ENCODE results near the gene ZNF423. TPM values are rescaled to one million over a fixed set of nuclear protein-coding genes. Genes with fewer than 3 reads are reported as not detected.
A peak's percentile ranks its signal among the peaks of the same experiment; 100 is the strongest.

ZNF423 gene
- total and polyA plus RNA-seq, 2 of the 13 experiments (the other 11 are each of a cell fraction or from before 2014, with no cell fraction given), result 0.07 to 0.31 TPM

DNA sequence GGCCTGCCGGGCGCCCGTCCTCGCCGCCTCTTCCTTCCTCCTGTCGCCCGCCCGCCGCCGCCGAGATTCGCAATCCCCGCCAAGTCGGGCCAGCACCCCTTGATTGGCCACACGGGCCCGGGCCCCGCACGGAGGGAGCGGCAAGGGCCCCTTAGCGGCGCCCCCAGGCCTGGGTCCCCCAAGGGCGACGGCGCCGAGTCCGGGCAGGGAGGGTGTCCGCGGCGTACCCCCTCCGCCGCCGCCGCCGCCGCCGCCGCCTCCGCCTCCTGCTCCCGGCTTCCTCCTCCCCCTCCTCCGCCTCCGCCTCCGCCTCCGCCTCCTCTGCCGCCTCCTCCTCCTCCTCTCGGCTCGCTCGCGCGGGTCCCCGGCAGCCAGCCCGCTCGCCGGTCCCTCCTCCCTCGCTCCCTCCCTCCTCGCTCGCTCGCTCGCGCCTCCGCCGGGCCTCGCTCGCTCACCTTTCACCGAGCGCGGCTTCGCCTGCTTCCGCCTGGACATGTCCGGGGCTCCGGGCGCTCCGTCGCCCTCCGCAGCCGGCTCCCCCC is 561 bp downstream of the ZNF423 start (continued):
- TF ChIP-seq JUN (CRISPR knock-in tag; IDR thresholded peaks at IDR 0.05) (no peak), ZNF431 (CRISPR knock-in tag; IDR thresholded peaks at IDR 0.05; ENCODE audit: borderline replicate concordance, low read depth) (0 out of 2 replicates have a peak, but pooled peaks have one; percentile 49), ZNF296 (CRISPR knock-in tag; conservative IDR thresholded peaks at IDR 0.05) (no peak), RXRB (CRISPR knock-in tag; IDR thresholded peaks at IDR 0.05; ENCODE audit: borderline replicate concordance) (0 out of 2 replicates have a peak, but pooled peaks have one; percentile 46), ZNF839 (CRISPR knock-in tag; IDR thresholded peaks at IDR 0.05; ENCODE audit: borderline replicate concordance) (no peak; the same call in 1 of the 2 replicates), GABPA (IDR thresholded peaks at IDR 0.05; ENCODE audit: low read depth, low read length) (no peak), GABPA (CRISPR knock-in tag; IDR thresholded peaks at IDR 0.05; ENCODE audit: low read depth) (0 out of 2 replicates have a peak, but pooled peaks have one; percentile 8), ZNF350 (CRISPR knock-in tag; IDR thresholded peaks at IDR 0.05; ENCODE audit: borderline replicate concordance, low read depth) (no peak), RFX3 (CRISPR knock-in tag; IDR thresholded peaks at IDR 0.05) (no peak), ZKSCAN5 (CRISPR knock-in tag; IDR thresholded peaks at IDR 0.05) (no peak), RBFOX2 (IDR thresholded peaks at IDR 0.05; ENCODE audit: low read depth, low read length) (peak; percentile 31; the same call in 1 of the 2 replicates), CC2D1A (CRISPR knock-in tag; IDR thresholded peaks at IDR 0.05) (no peak), ZSCAN12 (CRISPR knock-in tag; IDR thresholded peaks at IDR 0.05) (no peak), ZNF256 (CRISPR knock-in tag; conservative IDR thresholded peaks at IDR 0.05) (no peak), ZNF335 (CRISPR knock-in tag; IDR thresholded peaks at IDR 0.05) (no peak), HMGXB4 (CRISPR knock-in tag; IDR thresholded peaks at IDR 0.05; ENCODE audit: borderline replicate concordance in 1 of 2, low read depth in 1 of 2) (peak; percentile 24 to 62; a peak in 2 of 4 replicates), CREB1 (IDR thresholded peaks at IDR 0.05) (no peak), CREB1 (CRISPR knock-in tag; IDR thresholded peaks at IDR 0.05) (no peak), KLF9 (CRISPR knock-in tag; IDR thresholded peaks at IDR 0.05; ENCODE audit: low read depth) (no peak)
- TF ChIP-seq, protein P1, sequence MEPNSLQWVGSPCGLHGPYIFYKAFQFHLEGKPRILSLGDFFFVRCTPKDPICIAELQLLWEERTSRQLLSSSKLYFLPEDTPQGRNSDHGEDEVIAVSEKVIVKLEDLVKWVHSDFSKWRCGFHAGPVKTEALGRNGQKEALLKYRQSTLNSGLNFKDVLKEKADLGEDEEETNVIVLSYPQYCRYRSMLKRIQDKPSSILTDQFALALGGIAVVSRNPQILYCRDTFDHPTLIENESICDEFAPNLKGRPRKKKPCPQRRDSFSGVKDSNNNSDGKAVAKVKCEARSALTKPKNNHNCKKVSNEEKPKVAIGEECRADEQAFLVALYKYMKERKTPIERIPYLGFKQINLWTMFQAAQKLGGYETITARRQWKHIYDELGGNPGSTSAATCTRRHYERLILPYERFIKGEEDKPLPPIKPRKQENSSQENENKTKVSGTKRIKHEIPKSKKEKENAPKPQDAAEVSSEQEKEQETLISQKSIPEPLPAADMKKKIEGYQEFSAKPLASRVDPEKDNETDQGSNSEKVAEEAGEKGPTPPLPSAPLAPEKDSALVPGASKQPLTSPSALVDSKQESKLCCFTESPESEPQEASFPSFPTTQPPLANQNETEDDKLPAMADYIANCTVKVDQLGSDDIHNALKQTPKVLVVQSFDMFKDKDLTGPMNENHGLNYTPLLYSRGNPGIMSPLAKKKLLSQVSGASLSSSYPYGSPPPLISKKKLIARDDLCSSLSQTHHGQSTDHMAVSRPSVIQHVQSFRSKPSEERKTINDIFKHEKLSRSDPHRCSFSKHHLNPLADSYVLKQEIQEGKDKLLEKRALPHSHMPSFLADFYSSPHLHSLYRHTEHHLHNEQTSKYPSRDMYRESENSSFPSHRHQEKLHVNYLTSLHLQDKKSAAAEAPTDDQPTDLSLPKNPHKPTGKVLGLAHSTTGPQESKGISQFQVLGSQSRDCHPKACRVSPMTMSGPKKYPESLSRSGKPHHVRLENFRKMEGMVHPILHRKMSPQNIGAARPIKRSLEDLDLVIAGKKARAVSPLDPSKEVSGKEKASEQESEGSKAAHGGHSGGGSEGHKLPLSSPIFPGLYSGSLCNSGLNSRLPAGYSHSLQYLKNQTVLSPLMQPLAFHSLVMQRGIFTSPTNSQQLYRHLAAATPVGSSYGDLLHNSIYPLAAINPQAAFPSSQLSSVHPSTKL (CRISPR knock-in tag; IDR thresholded peaks at IDR 0.05), result no peak
- TF ChIP-seq, protein P2, sequence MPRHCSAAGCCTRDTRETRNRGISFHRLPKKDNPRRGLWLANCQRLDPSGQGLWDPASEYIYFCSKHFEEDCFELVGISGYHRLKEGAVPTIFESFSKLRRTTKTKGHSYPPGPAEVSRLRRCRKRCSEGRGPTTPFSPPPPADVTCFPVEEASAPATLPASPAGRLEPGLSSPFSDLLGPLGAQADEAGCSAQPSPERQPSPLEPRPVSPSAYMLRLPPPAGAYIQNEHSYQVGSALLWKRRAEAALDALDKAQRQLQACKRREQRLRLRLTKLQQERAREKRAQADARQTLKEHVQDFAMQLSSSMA (CRISPR knock-in tag; IDR thresholded peaks at IDR 0.05), result no peak
- TF ChIP-seq, protein P3, sequence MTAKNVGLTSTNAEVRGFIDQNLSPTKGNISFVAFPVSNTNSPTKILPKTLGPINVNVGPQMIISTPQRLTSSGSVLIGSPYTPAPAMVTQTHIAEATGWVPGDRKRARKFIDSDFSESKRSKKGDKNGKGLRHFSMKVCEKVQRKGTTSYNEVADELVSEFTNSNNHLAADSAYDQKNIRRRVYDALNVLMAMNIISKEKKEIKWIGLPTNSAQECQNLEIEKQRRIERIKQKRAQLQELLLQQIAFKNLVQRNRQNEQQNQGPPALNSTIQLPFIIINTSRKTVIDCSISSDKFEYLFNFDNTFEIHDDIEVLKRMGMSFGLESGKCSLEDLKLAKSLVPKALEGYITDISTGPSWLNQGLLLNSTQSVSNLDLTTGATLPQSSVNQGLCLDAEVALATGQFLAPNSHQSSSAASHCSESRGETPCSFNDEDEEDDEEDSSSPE (CRISPR knock-in tag; IDR thresholded peaks at IDR 0.05), result peak; percentile 63

Measured in HepG2 (cell line).